ENCODE measurements around the gene SERPINA5.
"Not testable (repeated sequence)": the region's sequence is repeated elsewhere in the genome, so short reads cannot be mapped to it uniquely, and the experiment has no call there.

The SERPINA5 gene

GRCh38 chr14:94575730-94576585 is 5.3 kb upstream of the SERPINA5 start:
- no peak for DNase-seq

GRCh38 chr14:94577472-94577871 is 3.8 kb upstream of the SERPINA5 start:
- DNase-seq: not testable (repeated sequence)

- DNase-seq: no peak
Observed at GRCh38 chr14:94578712-94579111, 2.5 kb upstream of the SERPINA5 start.

GRCh38 chr14:94582199-94582750 is 1.0 kb downstream of the SERPINA5 start:
- no peak for DNase-seq

GRCh38 chr14:94582851-94583250 is 1.6 kb downstream of the SERPINA5 start:
- DNase-seq: no peak

- no peak for DNase-seq
Observed at GRCh38 chr14:94583557-94583956, 2.3 kb downstream of the SERPINA5 start.

- no peak for DNase-seq
Observed at GRCh38 chr14:94584591-94585280, 3.5 kb downstream of the SERPINA5 start.

GRCh38 chr14:94586635-94587034 is 5.4 kb downstream of the SERPINA5 start:
- no peak for DNase-seq

GRCh38 chr14:94588311-94588710 is 7.1 kb downstream of the SERPINA5 start:
- DNase-seq: no peak

- DNase-seq: no peak
Observed at GRCh38 chr14:94591073-94591472, 9.8 kb downstream of the SERPINA5 start.

- no peak for DNase-seq
Observed at GRCh38 chr14:94591871-94592270, 10.6 kb downstream of the SERPINA5 start.

GRCh38 chr14:94592457-94592856 is 11.2 kb downstream of the SERPINA5 start:
- DNase-seq: no peak

GRCh38 chr14:94593376-94593748 is 12.1 kb downstream of the SERPINA5 start:
- DNase-seq: no peak

GRCh38 chr14:94593749-94594431 is 12.7 kb downstream of the SERPINA5 start:
- no peak for DNase-seq

GRCh38 chr14:94594441-94594840 is 13.2 kb downstream of the SERPINA5 start:
- DNase-seq: no peak

- no peak for DNase-seq
Observed at GRCh38 chr14:94595912-94596311, 14.7 kb downstream of the SERPINA5 start.

- DNase-seq: no peak
Observed at GRCh38 chr14:94596361-94596760, 15.1 kb downstream of the SERPINA5 start.

GRCh38 chr14:94597788-94598187 is 16.6 kb downstream of the SERPINA5 start:
- DNase-seq: no peak

- no peak for DNase-seq
Observed at GRCh38 chr14:94598506-94598815, 17.2 kb downstream of the SERPINA5 start.

- no peak for DNase-seq
Observed at GRCh38 chr14:94598816-94599655, 17.8 kb downstream of the SERPINA5 start.

GRCh38 chr14:94599656-94600004 is 18.4 kb downstream of the SERPINA5 start:
- no peak for DNase-seq

GRCh38 chr14:94600148-94600545 is 18.9 kb downstream of the SERPINA5 start:
- DNase-seq: no peak

- no peak for DNase-seq
Observed at GRCh38 chr14:94601884-94602391, 20.7 kb downstream of the SERPINA5 start.

All from CD4-positive, alpha-beta T cell treated with Interferon gamma for 1 hour (primary cell).